SK-N-SH treated with all-trans-retinoic acid at 6 μM for 48 hours (cell line): ENCODE results near the gene UHRF2.

Experiments
- ARNTL ChIP-seq: fragments of 450-650 bp; formaldehyde crosslinking; IDR thresholded peaks from 2 replicates; pipeline ENCODE4 v1.5.0; 2020; ENCODE audit warnings: low read depth, mild to moderate bottlenecking, moderate library complexity, borderline replicate concordance
- CSDC2 ChIP-seq: fragments of 250-450 bp; sonication (Bioruptor Pico); IDR thresholded peaks from 2 replicates; pipeline ENCODE4 v1.5.0; 2020; ENCODE audit warnings: mild to moderate bottlenecking, moderate library complexity
- RARB ChIP-seq: fragments of 250-450 bp; sonication (Bioruptor Pico); IDR thresholded peaks from 2 replicates; pipeline ENCODE4 v1.8.0; 2021; ENCODE audit warnings: mild to moderate bottlenecking, moderate library complexity
- ZFP30 ChIP-seq: fragments of 450-650 bp; formaldehyde crosslinking; IDR thresholded peaks from 2 replicates; pipeline ENCODE4 v1.5.0; 2022; ENCODE audit warnings: mild to moderate bottlenecking, moderate library complexity
- ZNF565 ChIP-seq: fragments of 450-650 bp; formaldehyde crosslinking; conservative IDR thresholded peaks from 2 replicates; pipeline ENCODE4 v1.5.0; 2020; ENCODE audit warnings: low read depth, mild to moderate bottlenecking, moderate library complexity

DNA sequence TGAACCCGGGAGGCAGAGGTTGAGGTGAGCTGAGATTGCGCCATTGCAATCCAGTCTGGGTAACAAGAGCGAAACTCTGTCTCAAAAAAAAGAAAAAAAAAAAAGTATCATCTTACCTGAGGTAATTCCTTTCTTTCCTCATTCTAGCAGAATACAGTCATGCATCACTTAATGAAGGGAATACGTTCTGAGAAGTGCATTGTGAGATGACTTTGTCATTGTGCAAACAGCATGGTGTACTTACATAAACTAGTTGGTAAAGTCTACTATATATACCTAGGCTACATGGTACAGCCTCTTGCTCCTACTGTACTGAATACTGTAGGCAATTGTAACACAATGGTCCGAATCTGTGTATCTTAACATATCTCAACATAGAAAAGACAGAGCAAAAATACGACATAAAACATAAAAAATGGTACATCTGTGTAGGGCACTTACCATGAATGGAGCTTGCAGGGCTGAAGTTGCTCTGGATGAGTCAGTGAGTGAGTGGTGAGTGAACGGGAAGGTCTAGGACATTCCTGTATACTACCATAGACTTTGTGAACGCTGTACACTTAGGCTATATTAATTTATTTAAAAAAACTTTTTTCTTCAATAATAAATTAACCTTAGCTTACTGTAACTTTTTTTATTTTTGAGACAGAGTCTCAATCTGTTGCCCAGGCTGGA lies 132.2 kb downstream of the UHRF2 start:
- TF ChIP-seq ARNTL, result no peak
- no peak for TF ChIP-seq ZNF565 (CRISPR knock-in tag)
- TF ChIP-seq RARB (CRISPR knock-in tag), result no peak
- TF ChIP-seq CSDC2 (CRISPR knock-in tag), result no peak
- no peak for TF ChIP-seq ZFP30 (CRISPR knock-in tag)
